Ascending aorta (tissue), 2 donors: ENCODE results near the gene KIAA1210. TPM values are rescaled to one million over a fixed set of nuclear protein-coding genes. Genes with fewer than 3 reads are reported as not detected.

Experiments used
- DNase-seq, 2 donors: peaks; one replicate each; pipeline ENCODE4 v3.0.0-alpha.2; 2019; ENCODE audit warnings: low spot score in 2 of 2
- H3K27ac ChIP-seq, 2 donors: fragments of 200-600 bp; sonication (generic); one replicate each; pipeline ENCODE4 v1.5.1; 2016 to 2017; ENCODE audit warnings: mild to moderate bottlenecking in 1 of 2
- H3K27me3 ChIP-seq: fragments of 200-600 bp; sonication (generic); one replicate; pipeline ENCODE4 v1.5.1; 2017
- H3K36me3 ChIP-seq, 2 donors: fragments of 200-600 bp; sonication (generic); one replicate each; pipeline ENCODE4 v1.5.1; 2016
- H3K4me1 ChIP-seq, 2 donors: fragments of 200-600 bp; sonication (generic); one replicate each; pipeline ENCODE4 v1.5.1; 2016 to 2017; ENCODE audit warnings: mild to moderate bottlenecking in 1 of 2
- H3K4me3 ChIP-seq, 2 donors: fragments of 200-600 bp; sonication (generic); one replicate each; pipeline ENCODE4 v1.5.1; 2016 to 2017; ENCODE audit warnings: mild to moderate bottlenecking in 1 of 2
- H3K9me3 ChIP-seq, 2 donors: fragments of 200-600 bp; sonication (generic); one replicate each; pipeline ENCODE4 v1.5.1; 2016
- CTCF ChIP-seq, 3 experiments: fragments of 200-600 bp in 2 of 3; fragments of 450-650 bp in 1 of 3; sonication (generic) in 2 of 3; IDR thresholded peaks; one replicate each; pipeline ENCODE4 v1.5.1; 2016 to 2019; ENCODE audit warnings: antibody characterized with exemption in 3 of 3, mild to moderate bottlenecking in 1 of 3, moderate library complexity in 1 of 3
- intact Hi-C: fragments of 100-400 bp; cut with DNase I; formaldehyde crosslinking; loops from one replicate; pipeline ENCODE4 v1.15.1; 2023
- total RNA-seq: library from RNA; depleted of rRNA; stranded (reverse); fragments of >200 nt; gene quantifications from one replicate; pipeline ENCODE4 v1.1.0, GENCODE V29; 2016

Gene KIAA1210
- total RNA-seq, 1 donor from 2014 or later = under 0.01 TPM

GRCh38 chrX:119156241-119156640, 28.6 kb upstream of the KIAA1210 start:
- no peak overlapping the region for H3K4me3 ChIP-seq
- no peaks in the 10 kb centered on the region for H3K4me1 ChIP-seq
- no peaks in the 10 kb centered on the region for H3K36me3 ChIP-seq
- DNase-seq = no peak
- H3K27ac ChIP-seq = no peak overlapping the region
- H3K9me3 ChIP-seq = no peaks in the 10 kb centered on the region
- TF ChIP-seq CTCF (IDR thresholded peaks at IDR 0.05) = no peak
- intact Hi-C loops = no loop called here
- H3K27me3 ChIP-seq = no peaks in the 10 kb centered on the region

- no peaks in the 10 kb centered on the region for H3K9me3 ChIP-seq
- no peaks in the 10 kb centered on the region for H3K4me1 ChIP-seq
- H3K27me3 ChIP-seq = no peaks in the 10 kb centered on the region
- no peak overlapping the region for H3K4me3 ChIP-seq
- no peak for TF ChIP-seq CTCF (IDR thresholded peaks at IDR 0.05)
- H3K27ac ChIP-seq = no peak overlapping the region
- DNase-seq = no peak
- intact Hi-C loops = no loop called here
- H3K36me3 ChIP-seq = no peaks in the 10 kb centered on the region
Measured at GRCh38 chrX:119155416-119156035, 27.9 kb upstream of the KIAA1210 start.

GRCh38 chrX:119151051-119151380, 23.4 kb upstream of the KIAA1210 start:
- Histone ChIP-seq H3K36me3 (no peaks in the 10 kb centered on the region), H3K4me3 (no peak overlapping the region), H3K4me1 (no peaks in the 10 kb centered on the region), H3K9me3 (no peaks in the 10 kb centered on the region), H3K27me3 (no peaks in the 10 kb centered on the region), H3K27ac (no peak overlapping the region)
- DNase-seq = no peak
- TF ChIP-seq CTCF (IDR thresholded peaks at IDR 0.05) = no peak
- intact Hi-C loops = no loop called here

GRCh38 chrX:119150163-119151050, 22.8 kb upstream of the KIAA1210 start:
- H3K4me3 ChIP-seq = no peak overlapping the region
- no peaks in the 10 kb centered on the region for H3K36me3 ChIP-seq
- H3K4me1 ChIP-seq = no peaks in the 10 kb centered on the region
- no peak for TF ChIP-seq CTCF (IDR thresholded peaks at IDR 0.05)
- no peak overlapping the region for H3K27ac ChIP-seq
- no peaks in the 10 kb centered on the region for H3K27me3 ChIP-seq
- intact Hi-C loops = no loop called here
- no peak for DNase-seq
- no peaks in the 10 kb centered on the region for H3K9me3 ChIP-seq

- Histone ChIP-seq H3K27ac (no peak overlapping the region), H3K9me3 (no peaks in the 10 kb centered on the region), H3K4me3 (no peak overlapping the region), H3K4me1 (no peaks in the 10 kb centered on the region), H3K36me3 (no peaks in the 10 kb centered on the region), H3K27me3 (no peaks in the 10 kb centered on the region)
- intact Hi-C loops = no loop called here
- TF ChIP-seq CTCF (IDR thresholded peaks at IDR 0.05) = no peak
- DNase-seq = no peak
Measured at GRCh38 chrX:119147486-119147885, 19.9 kb upstream of the KIAA1210 start.
